ENCODE results near the gene RASSF5. TPM values are rescaled to one million over a fixed set of nuclear protein-coding genes. Genes with fewer than 3 reads are reported as not detected.
"Not testable (repeated sequence)": the region's sequence is repeated elsewhere in the genome, so short reads cannot be mapped to it uniquely, and the experiment has no call there.

The RASSF5 gene
- total RNA-seq, 2 experiments from 2014 or later = 215 to 218 TPM

DNA sequence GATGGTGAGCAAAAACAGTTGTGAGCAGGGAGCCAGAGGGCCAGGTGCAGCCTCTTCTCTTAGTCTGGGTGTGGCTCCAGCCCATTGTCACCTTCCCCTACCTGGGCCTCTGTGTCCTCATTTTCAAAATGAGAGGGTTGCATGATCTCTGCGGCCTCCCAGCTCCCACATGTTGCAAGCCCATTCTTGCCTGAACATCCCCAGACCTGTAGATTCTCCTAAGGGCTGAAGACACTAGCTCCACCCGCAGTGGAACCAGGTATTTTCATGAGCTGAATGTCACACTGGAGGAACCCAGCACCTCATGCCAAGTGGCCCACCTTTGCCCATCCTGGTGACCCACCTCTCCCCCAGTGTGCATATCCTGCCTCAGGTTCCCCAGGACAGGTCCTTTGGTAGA, 24.7 kb upstream of the RASSF5 start:
- DNase-seq (no peak), ATAC-seq (no peak)
- H3K27me3 Mint-ChIP-seq = no peaks in the 10 kb centered on the region
- ChIA-PET CTCF (interaction anchor here (0.6 to 9.2 kb wide), 7 partner anchors 8 to 183 kb away, joined by 3 to 112 read pairs (median 3); no protein-coding TSS in a partner anchor), POLR2A (interaction anchor here (1.1 kb wide), 1 partner anchor 8 kb away, joined by 3 read pairs; no protein-coding TSS in a partner anchor)
- intact Hi-C loops (cut with micrococcal nuclease) = no loop called here
- TF ChIP-seq, protein P1, sequence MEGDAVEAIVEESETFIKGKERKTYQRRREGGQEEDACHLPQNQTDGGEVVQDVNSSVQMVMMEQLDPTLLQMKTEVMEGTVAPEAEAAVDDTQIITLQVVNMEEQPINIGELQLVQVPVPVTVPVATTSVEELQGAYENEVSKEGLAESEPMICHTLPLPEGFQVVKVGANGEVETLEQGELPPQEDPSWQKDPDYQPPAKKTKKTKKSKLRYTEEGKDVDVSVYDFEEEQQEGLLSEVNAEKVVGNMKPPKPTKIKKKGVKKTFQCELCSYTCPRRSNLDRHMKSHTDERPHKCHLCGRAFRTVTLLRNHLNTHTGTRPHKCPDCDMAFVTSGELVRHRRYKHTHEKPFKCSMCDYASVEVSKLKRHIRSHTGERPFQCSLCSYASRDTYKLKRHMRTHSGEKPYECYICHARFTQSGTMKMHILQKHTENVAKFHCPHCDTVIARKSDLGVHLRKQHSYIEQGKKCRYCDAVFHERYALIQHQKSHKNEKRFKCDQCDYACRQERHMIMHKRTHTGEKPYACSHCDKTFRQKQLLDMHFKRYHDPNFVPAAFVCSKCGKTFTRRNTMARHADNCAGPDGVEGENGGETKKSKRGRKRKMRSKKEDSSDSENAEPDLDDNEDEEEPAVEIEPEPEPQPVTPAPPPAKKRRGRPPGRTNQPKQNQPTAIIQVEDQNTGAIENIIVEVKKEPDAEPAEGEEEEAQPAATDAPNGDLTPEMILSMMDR (IDR thresholded peaks at IDR 0.05) = no peak
- peak overlapping the region; percentile 31 for H3K27ac Mint-ChIP-seq
- H3K4me3 Mint-ChIP-seq = no peak overlapping the region
- H3K9me3 Mint-ChIP-seq = no peaks in the 10 kb centered on the region
- H3K4me1 Mint-ChIP-seq (ENCODE audit: low read depth) = peaks cover 16% of the 10 kb centered on the region
- peaks cover 11% of the 10 kb centered on the region for H3K36me3 Mint-ChIP-seq (ENCODE audit: low read depth)

GRCh38 chr1:206483864-206484263, 23.5 kb upstream of the RASSF5 start:
- CTCF ChIA-PET = interaction anchor here (8.5 to 9.2 kb wide), 2 partner anchors 19 to 181 kb away, joined by 108 to 112 read pairs; no protein-coding TSS in a partner anchor
- H3K27me3 Mint-ChIP-seq; H3K36me3 Mint-ChIP-seq (ENCODE audit: low read depth); intact Hi-C loops (cut with micrococcal nuclease); ATAC-seq; DNase-seq; H3K4me3 Mint-ChIP-seq; H3K9me3 Mint-ChIP-seq; POLR2A ChIA-PET: not testable (repeated sequence)
- H3K4me1 Mint-ChIP-seq (ENCODE audit: low read depth) = peaks cover 16% of the 10 kb centered on the region
- H3K27ac Mint-ChIP-seq = peak overlapping the region; percentile 20

DNA sequence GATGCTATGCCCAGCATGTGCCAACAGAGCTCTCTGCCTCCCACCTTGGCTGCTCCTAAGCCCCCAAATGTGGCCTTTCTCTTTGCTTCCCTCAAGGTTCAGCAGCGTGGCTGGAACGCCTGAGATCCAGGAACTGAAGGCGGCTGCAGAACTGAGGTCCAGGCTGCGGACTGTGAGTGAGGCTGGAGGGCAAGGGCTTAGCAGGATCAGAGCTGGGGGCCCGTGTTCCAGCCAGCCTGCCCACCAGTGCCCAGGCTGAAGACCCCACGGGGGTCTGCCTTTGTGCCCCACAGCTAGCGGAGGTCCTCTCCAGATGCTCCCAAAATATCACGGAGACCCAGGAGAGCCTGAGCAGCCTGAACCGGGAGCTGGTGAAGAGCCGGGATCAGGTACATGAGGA, 22.4 kb upstream of the RASSF5 start:
- TF ChIP-seq, protein P1 (IDR thresholded peaks at IDR 0.05) = no peak
- Mint-ChIP-seq H3K4me3 (no peak overlapping the region), H3K36me3 (ENCODE audit: low read depth) (peaks cover 3% of the 10 kb centered on the region), H3K9me3 (no peaks in the 10 kb centered on the region), H3K4me1 (ENCODE audit: low read depth) (peaks cover 7% of the 10 kb centered on the region), H3K27me3 (no peaks in the 10 kb centered on the region), H3K27ac (no peak overlapping the region)
- ChIA-PET CTCF (interaction anchor here (0.8 to 1.3 kb wide), 4 partner anchors 11 to 151 kb away, joined by 3 to 4 read pairs (median 3); partner anchors contain the start of gene DYRK3), POLR2A (no interaction called here)
- intact Hi-C loops (cut with micrococcal nuclease) = no loop called here
- DNase-seq = no peak
- no peak for ATAC-seq

- DNase-seq (no peak), ATAC-seq (no peak)
- Mint-ChIP-seq H3K27me3 (no peaks in the 10 kb centered on the region), H3K4me1 (ENCODE audit: low read depth) (peaks cover 2% of the 10 kb centered on the region), H3K36me3 (ENCODE audit: low read depth) (peaks cover 2% of the 10 kb centered on the region), H3K9me3 (no peaks in the 10 kb centered on the region), H3K4me3 (no peak overlapping the region), H3K27ac (no peak overlapping the region)
- intact Hi-C loops (cut with micrococcal nuclease) = no loop called here
- POLR2A ChIA-PET = no interaction called here
- TF ChIP-seq, protein P1 (IDR thresholded peaks at IDR 0.05) = no peak
- CTCF ChIA-PET = interaction anchor here (1.1 to 5.9 kb wide), 3 partner anchors 9 to 205 kb away, joined by 3 to 84 read pairs (median 4); no protein-coding TSS in a partner anchor
Observed at GRCh38 chr1:206486995-206487788, 20.1 kb upstream of the RASSF5 start.

DNA sequence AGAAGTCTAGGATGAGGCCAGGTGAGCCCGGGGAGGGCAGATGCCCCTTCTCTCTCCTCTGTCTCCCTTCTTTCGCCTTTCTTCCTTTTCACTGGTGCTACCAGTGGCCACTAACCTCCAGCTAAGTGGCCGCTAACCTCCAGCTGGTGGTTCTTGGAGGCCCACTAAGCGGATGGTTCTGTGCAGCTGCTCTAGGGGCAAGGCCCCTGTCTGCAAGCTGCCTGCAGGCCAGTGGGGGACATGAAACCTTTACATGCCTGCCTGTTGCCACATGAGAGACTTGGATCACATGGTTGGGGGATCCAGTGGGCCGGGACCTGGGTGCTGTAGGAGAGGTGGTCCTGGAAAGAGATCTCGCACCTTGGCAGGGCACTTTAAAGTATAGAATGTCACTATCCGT, 19.4 kb upstream of the RASSF5 start:
- ATAC-seq = no peak
- Mint-ChIP-seq H3K36me3 (ENCODE audit: low read depth) (peaks cover 2% of the 10 kb centered on the region), H3K4me1 (ENCODE audit: low read depth) (peaks cover 2% of the 10 kb centered on the region), H3K27me3 (no peaks in the 10 kb centered on the region), H3K4me3 (no peak overlapping the region), H3K27ac (peak overlapping the region; percentile 30), H3K9me3 (no peaks in the 10 kb centered on the region)
- intact Hi-C loops (cut with micrococcal nuclease) = no loop called here
- CTCF ChIA-PET = interaction anchor here (1.1 to 5.9 kb wide), 5 partner anchors 8 to 204 kb away, joined by 3 to 85 read pairs (median 45); no protein-coding TSS in a partner anchor
- TF ChIP-seq, protein P1 (IDR thresholded peaks at IDR 0.05) = no peak
- no peak for DNase-seq
- POLR2A ChIA-PET = no interaction called here

Measured in activated CD8-positive, alpha-beta T cell treated with anti-CD3 and anti-CD28 coated beads for 36 hours (primary cell).